AG09309 (cell line): ENCODE measurements around the gene FAM170A.

Source experiments
- DNase-seq: peaks from one replicate; pipeline ENCODE4 v3.0.0-alpha.2; 2010; ENCODE audit warnings: low read depth
- H3K4me3 ChIP-seq: 2 replicates; pipeline ENCODE4 v1.5.1; 2011; ENCODE audit warnings: mild to moderate bottlenecking, low read depth, low read length, moderate library complexity; ENCODE audit not compliant: control insufficient read depth
- TF ChIP-seq, protein P1 (sequence below): IDR thresholded peaks from 2 replicates; pipeline ENCODE4 v1.5.1; 2011; ENCODE audit warnings: mild to moderate bottlenecking, low read depth, low read length, inconsistent platforms; ENCODE audit not compliant: insufficient read depth, control insufficient read depth; ENCODE audit errors: missing control alignments

Gene FAM170A, protein sequence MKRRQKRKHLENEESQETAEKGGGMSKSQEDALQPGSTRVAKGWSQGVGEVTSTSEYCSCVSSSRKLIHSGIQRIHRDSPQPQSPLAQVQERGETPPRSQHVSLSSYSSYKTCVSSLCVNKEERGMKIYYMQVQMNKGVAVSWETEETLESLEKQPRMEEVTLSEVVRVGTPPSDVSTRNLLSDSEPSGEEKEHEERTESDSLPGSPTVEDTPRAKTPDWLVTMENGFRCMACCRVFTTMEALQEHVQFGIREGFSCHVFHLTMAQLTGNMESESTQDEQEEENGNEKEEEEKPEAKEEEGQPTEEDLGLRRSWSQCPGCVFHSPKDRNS

DNA sequence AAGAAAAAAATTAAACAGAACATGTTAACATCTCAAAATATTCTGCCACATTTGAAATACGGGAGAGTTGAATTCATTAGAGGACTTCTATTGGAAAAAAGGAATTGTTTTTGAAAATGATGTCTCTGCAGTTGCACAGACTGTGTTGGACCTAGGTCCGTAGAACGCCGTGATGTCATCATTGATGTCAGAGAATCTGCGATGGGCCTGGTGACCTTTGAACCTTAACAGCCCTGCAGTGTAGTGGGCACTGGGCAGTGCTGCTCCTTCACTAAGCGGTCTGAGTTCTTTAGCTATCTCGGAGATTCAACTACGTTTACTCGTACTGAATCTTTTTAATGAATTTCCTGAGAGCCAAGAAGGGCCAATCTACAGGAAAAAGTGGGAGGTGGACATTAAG, at the start of gene FAM170A:
TSS of gene FAM170A (plus strand) at position 220 of the 400 bp plus-strand sequence. CDS start 211 bp downstream, outside the sequence.
- H3K4me3 ChIP-seq, result no peak within 1 kb of the TSS
- TF ChIP-seq, protein P1, sequence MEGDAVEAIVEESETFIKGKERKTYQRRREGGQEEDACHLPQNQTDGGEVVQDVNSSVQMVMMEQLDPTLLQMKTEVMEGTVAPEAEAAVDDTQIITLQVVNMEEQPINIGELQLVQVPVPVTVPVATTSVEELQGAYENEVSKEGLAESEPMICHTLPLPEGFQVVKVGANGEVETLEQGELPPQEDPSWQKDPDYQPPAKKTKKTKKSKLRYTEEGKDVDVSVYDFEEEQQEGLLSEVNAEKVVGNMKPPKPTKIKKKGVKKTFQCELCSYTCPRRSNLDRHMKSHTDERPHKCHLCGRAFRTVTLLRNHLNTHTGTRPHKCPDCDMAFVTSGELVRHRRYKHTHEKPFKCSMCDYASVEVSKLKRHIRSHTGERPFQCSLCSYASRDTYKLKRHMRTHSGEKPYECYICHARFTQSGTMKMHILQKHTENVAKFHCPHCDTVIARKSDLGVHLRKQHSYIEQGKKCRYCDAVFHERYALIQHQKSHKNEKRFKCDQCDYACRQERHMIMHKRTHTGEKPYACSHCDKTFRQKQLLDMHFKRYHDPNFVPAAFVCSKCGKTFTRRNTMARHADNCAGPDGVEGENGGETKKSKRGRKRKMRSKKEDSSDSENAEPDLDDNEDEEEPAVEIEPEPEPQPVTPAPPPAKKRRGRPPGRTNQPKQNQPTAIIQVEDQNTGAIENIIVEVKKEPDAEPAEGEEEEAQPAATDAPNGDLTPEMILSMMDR, result no peak
- DNase-seq, result no peak

DNA sequence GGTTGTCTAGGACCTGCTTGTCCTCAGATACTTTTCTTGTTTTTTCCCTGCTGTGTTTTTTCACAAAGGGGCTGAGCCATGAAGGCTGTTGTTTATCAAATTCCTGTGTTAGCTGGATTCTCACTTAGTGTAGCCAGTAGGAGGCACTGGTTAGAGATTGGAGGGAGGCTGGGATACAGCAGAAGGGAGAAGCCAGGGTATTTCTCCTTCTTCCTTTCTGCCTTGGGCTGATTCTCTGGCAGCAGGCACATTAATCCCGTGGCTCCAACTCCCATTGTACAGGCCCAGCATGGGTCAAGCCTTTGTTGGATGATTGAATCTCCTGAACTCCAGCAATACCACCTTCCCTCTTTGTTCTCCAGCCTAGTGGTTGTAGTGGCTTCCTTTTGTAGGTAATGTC, 46.4 kb upstream of the FAM170A start:
- no peak overlapping the region for H3K4me3 ChIP-seq
- TF ChIP-seq, protein P1, result no peak
- no peak for DNase-seq

DNA sequence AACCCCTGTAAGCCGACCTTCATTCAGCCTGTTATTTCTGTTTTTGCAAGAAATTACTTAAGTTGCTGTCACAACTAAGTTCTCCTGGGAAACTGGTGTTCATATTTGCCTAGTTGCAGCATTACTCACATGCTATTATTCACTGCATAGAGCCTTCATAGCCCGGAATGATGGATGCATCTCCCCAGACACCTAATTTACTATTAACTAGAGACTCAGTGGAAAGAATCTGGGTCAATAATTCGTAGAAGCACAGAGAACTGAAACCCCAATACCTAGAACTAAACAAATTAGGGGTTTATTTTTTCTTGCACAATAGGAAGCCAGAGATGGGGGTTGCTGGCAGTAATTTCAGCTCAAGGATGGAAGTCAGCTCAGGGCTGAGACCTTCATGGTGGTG, 45.7 kb upstream of the FAM170A start:
- H3K4me3 ChIP-seq, result no peak overlapping the region
- DNase-seq, result peak; percentile 1

DNA sequence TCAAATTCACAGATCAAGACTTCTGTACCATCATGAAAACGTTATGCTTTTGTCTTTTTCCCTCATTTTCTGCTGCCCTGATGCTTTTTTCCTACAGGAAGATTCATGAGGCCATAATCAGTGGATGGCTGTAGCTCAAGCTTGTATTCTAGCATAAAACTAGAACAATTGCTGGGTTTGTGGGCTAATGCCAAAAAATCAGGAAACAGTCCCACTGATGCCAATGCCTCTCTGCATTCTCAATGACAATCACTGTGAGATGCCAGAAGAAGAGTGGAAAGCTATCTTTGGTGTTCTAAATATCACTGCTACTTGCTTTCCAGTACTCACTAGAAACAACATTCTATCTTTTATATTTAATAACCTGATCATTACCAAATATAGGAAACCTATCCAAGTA, 33.3 kb upstream of the FAM170A start:
- TF ChIP-seq, protein P1, result no peak
- H3K4me3 ChIP-seq, result no peak overlapping the region
- no peak for DNase-seq

More for the DNA sequence above, 45.7 kb upstream of the FAM170A start:
- TF ChIP-seq, protein P1, result no peak

DNA sequence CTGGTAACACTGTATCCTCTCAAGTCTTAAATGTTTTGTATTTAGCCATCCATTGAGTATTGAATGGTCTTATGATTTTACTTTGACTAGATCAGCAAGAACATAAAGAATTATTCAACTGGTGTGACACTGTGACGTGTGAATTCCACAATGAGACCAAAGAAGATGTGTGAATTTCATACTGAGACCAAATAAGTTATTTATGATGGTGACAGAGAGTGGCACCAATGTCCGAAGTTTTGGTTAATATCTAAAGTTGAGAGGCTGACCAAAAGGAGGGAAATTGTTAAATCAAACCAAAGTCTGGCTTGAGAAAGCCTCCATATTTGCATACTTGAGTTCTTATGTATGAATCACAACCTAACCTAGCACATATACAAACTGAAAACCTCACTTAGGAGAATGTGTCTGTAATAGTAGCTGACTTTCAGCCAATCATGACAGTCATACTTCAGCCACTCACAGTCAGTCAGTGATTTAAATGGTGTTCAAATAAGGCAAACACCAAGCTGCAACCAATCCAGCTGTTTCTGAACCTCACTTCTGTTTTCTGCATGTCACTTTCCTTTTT, 31.5 kb upstream of the FAM170A start:
- H3K4me3 ChIP-seq, result no peak overlapping the region
- no peak for DNase-seq
- TF ChIP-seq, protein P1, result no peak

DNA sequence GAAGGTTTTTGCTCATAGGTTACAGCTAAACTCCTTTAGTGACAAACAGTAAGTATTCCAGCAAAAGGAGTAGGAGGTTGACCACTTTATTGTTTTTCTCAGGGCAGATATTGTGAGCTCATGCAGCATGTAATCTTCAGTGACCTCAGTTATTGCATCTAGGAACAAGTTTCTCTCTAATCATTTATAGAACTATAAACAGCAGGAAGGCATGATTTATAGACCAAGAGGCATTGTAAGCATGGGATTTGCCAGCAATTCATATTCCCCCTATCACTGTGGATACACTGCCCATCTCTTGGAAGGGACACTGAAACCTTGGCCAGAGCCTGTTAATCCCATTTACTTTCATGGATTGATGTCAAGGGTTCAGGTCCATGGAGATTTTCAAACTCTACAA, 15.4 kb upstream of the FAM170A start:
- TF ChIP-seq, protein P1, result no peak
- DNase-seq, result no peak
- H3K4me3 ChIP-seq, result no peak overlapping the region
